Loucy (cell line): ENCODE results near the gene GDI2.

Source experiments
- H2AFZ ChIP-seq: fragments of 200-600 bp; sonication (generic); 2 replicates; pipeline ENCODE4 v1.6.0; 2016; ENCODE audit warnings: antibody characterized with exemption, mild to moderate bottlenecking, low read length, moderate library complexity
- H3F3A ChIP-seq: fragments of 200-600 bp; 2 replicates; pipeline ENCODE4 v1.6.0; 2016; ENCODE audit warnings: antibody characterized with exemption, low read depth, mild to moderate bottlenecking
- H3K27me3 ChIP-seq: fragments of 200-600 bp; sonication (generic); 2 replicates; pipeline ENCODE4 v1.6.1; 2014; ENCODE audit warnings: low read length, mild to moderate bottlenecking; ENCODE audit not compliant: insufficient read depth, poor library complexity, severe bottlenecking
- H3K36me3 ChIP-seq: fragments of 200-600 bp; sonication (generic); 2 replicates; pipeline ENCODE4 v1.6.1; 2016; ENCODE audit warnings: low read length; ENCODE audit not compliant: insufficient read depth
- H3K4me1 ChIP-seq: fragments of 200-600 bp; sonication (generic); 2 replicates; pipeline ENCODE4 v1.5.1; 2014; ENCODE audit warnings: low read length, mild to moderate bottlenecking; ENCODE audit not compliant: insufficient read depth, poor library complexity, severe bottlenecking
- H3K4me2 ChIP-seq: fragments of 200-600 bp; sonication (generic); 2 replicates; pipeline ENCODE4 v1.6.0; 2014; ENCODE audit warnings: antibody characterized with exemption, low read length, low read depth, mild to moderate bottlenecking; ENCODE audit not compliant: poor library complexity, severe bottlenecking
- H3K4me3 ChIP-seq: fragments of 200-600 bp; sonication (generic); 2 replicates; pipeline ENCODE4 v1.5.1; 2014; ENCODE audit warnings: low read length, mild to moderate bottlenecking, mixed read lengths; ENCODE audit not compliant: poor library complexity, severe bottlenecking
- H3K79me2 ChIP-seq: fragments of 200-600 bp; sonication (generic); 2 replicates; pipeline ENCODE4 v1.6.1; 2014; ENCODE audit warnings: low read length; ENCODE audit not compliant: insufficient read depth
- H3K9ac ChIP-seq: fragments of 200-600 bp; sonication (generic); 2 replicates; pipeline ENCODE4 v1.6.0; 2014; ENCODE audit warnings: mild to moderate bottlenecking, low read depth, low read length, moderate library complexity; ENCODE audit not compliant: poor library complexity, severe bottlenecking
- H3K9me2 ChIP-seq: fragments of 200-600 bp; sonication (generic); replicated peaks from 2 replicates; pipeline ENCODE4 v1.6.1; 2016; ENCODE audit warnings: low read depth, low read length, mixed read lengths
- H3K9me3 ChIP-seq: fragments of 200-600 bp; sonication (generic); 2 replicates; pipeline ENCODE4 v1.6.1; 2014; ENCODE audit warnings: mild to moderate bottlenecking, antibody characterized with exemption, low read length, low read depth; ENCODE audit not compliant: insufficient read depth
- H4K20me1 ChIP-seq: fragments of 200-600 bp; sonication (generic); 2 replicates; pipeline ENCODE4 v1.6.0; 2014; ENCODE audit warnings: antibody characterized with exemption, low read length, mild to moderate bottlenecking; ENCODE audit not compliant: insufficient read depth, poor library complexity, severe bottlenecking
- EZH2phosphoT487 ChIP-seq: fragments of 200-600 bp; IDR thresholded peaks from 2 replicates; pipeline ENCODE4 v1.6.1; 2018; ENCODE audit warnings: antibody characterized with exemption, mild to moderate bottlenecking, moderate library complexity, borderline replicate concordance
- TF ChIP-seq, protein P1 (sequence below): fragments of 200-600 bp; sonication (generic); conservative IDR thresholded peaks from 2 replicates; pipeline ENCODE4 v1.5.1; 2014; ENCODE audit warnings: mild to moderate bottlenecking, antibody characterized with exemption, low read length

GDI2 gene

DNA sequence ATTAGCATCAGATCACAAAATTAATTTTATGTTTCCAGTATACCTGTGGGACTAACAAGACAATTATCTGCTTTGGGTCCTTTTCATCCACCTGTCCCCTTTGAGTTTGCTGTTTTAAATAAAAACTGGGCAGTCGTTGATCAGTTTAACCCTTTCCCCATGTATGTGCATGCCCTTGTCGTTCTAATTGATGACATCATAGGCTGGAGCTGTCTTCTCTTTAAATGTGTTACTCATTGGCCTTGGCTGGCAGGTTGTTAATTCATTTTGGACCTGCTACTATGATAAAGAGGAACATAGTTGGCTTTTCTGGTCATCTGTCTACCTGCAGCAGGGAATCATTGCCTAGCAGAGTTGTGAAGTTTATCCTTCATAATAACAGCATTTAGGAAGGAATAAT is 74.8 kb downstream of the GDI2 start:
- no peaks in the 10 kb centered on the region for H4K20me1 ChIP-seq
- no peaks in the 10 kb centered on the region for H3K9me3 ChIP-seq
- no peaks in the 10 kb centered on the region for H3K27me3 ChIP-seq
- no peak overlapping the region for H3K4me2 ChIP-seq
- no peak overlapping the region for H3K9ac ChIP-seq
- TF ChIP-seq, protein P1, sequence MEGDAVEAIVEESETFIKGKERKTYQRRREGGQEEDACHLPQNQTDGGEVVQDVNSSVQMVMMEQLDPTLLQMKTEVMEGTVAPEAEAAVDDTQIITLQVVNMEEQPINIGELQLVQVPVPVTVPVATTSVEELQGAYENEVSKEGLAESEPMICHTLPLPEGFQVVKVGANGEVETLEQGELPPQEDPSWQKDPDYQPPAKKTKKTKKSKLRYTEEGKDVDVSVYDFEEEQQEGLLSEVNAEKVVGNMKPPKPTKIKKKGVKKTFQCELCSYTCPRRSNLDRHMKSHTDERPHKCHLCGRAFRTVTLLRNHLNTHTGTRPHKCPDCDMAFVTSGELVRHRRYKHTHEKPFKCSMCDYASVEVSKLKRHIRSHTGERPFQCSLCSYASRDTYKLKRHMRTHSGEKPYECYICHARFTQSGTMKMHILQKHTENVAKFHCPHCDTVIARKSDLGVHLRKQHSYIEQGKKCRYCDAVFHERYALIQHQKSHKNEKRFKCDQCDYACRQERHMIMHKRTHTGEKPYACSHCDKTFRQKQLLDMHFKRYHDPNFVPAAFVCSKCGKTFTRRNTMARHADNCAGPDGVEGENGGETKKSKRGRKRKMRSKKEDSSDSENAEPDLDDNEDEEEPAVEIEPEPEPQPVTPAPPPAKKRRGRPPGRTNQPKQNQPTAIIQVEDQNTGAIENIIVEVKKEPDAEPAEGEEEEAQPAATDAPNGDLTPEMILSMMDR: no peak
- TF ChIP-seq EZH2phosphoT487: no peak
- no peak overlapping the region for H2AFZ ChIP-seq
- H3K36me3 ChIP-seq: peaks cover 76% of the 10 kb centered on the region; the same call in 1 of the 2 replicates
- no peaks in the 10 kb centered on the region for H3K79me2 ChIP-seq
- no peak overlapping the region for H3K4me3 ChIP-seq
- H3K4me1 ChIP-seq: peaks cover 6% of the 10 kb centered on the region
- H3K9me2 ChIP-seq: no peaks in the 10 kb centered on the region
- no peaks in the 10 kb centered on the region for H3F3A ChIP-seq

DNA sequence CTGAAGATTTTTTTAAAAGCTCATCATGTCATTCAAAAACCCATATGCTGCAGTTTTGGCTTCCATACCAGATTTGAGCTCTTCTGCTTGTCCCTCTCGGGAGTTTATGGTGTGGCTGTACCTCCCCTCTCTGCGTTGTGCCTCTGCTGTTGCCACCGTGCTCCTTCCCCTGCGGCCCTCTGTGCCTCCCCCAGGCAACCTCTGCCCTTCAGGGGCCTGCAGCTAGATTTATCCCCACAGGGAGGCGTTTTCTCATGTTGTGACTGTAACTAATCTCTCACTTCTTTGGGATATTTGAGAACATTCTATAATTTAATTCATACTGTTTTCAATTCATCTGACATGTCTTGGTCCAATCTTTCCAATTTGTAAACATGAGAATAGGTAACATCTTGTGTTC is 75.9 kb downstream of the GDI2 start:
- Histone ChIP-seq H3K4me2 (no peak overlapping the region), H3K79me2 (no peaks in the 10 kb centered on the region), H3K27me3 (no peaks in the 10 kb centered on the region), H3K9me3 (no peaks in the 10 kb centered on the region), H3F3A (no peaks in the 10 kb centered on the region), H3K4me3 (no peak overlapping the region), H3K36me3 (peaks cover 76% of the 10 kb centered on the region; the same call in 1 of the 2 replicates), H3K9me2 (no peaks in the 10 kb centered on the region), H3K9ac (no peak overlapping the region), H4K20me1 (no peaks in the 10 kb centered on the region), H3K4me1 (peaks cover 6% of the 10 kb centered on the region), H2AFZ (no peak overlapping the region)
- no peak for TF ChIP-seq EZH2phosphoT487
- TF ChIP-seq, protein P1: peak; percentile 37

DNA sequence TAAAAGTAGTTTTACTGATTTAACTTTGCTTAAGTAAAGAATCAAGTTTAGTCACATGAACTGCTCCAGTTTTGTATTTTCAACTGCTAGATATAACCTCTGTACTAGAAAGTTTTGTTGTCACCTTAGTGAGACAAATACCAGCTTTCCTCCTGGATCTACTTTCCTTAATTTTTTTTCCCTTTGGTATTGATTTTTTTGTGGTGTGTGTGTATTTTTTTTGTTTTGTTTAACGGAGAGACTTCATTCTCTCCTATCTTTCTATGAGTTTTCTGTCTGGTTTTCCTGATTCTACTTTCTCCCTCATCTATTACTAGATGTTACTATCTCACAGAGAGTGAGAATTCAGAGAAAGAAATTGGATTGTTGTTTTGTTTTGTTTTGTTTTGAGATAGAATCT is 76.6 kb downstream of the GDI2 start:
- Histone ChIP-seq H2AFZ (no peak overlapping the region), H4K20me1 (no peaks in the 10 kb centered on the region), H3F3A (no peaks in the 10 kb centered on the region), H3K9ac (no peak overlapping the region), H3K9me3 (no peaks in the 10 kb centered on the region), H3K79me2 (no peaks in the 10 kb centered on the region), H3K4me2 (no peak overlapping the region), H3K4me3 (no peak overlapping the region), H3K9me2 (no peaks in the 10 kb centered on the region), H3K36me3 (peaks cover 77% of the 10 kb centered on the region; the same call in 1 of the 2 replicates), H3K27me3 (no peaks in the 10 kb centered on the region), H3K4me1 (peaks cover 6% of the 10 kb centered on the region)
- TF ChIP-seq EZH2phosphoT487: no peak
- TF ChIP-seq, protein P1: no peak
